ENCODE measurements around the gene KRT17. TPM values are rescaled to one million over a fixed set of nuclear protein-coding genes. Genes with fewer than 3 reads are reported as not detected.

KRT17 gene
- polyA plus RNA-seq, 1 donor from 2014 or later, result not detected

DNA sequence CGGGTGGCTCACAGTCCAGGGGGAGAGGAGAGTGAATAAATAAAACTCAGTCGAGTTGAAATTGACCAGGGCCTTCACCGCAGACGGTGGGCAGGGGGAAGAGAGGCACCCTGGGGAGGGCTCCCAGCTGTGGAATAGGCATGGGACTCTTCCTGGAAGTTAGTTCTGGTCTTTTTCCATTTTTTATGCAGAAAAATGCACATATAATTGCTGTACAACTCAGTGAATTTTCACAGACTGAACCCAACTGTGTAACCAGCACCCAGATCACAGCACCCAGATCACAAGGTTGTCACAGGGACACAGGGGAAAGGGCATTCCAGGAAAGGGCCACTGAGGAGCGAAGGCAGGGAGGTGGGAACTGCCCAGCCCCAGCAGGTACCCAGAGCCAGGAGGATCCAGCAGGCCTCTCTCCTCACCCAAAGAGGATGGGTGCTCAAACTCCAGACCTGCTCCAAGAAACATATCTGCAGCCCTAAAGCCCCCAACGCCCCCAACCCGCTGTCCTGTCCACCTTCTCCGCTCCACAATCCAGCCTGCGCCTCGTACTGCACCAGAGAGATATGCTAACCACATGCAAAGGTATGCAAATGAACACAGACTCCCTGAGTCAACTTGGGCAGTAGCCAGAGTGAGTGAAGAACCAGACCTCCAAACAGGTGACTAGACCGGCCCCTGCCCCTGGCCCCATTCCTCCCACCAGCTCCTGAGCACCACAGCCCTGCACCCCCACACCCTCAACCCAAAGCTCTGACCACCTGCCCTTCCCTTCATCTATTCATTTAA, 35.2 kb upstream of the KRT17 start:
- no peak overlapping the region for H3K4me3 ChIP-seq (ENCODE audit: low read length)
- H3K9me3 ChIP-seq (ENCODE audit: low read length), result no peaks in the 10 kb centered on the region
- no peak overlapping the region for H3K4me2 ChIP-seq (ENCODE audit: low read length)
- H3F3A ChIP-seq (ENCODE audit: insufficient read depth, low read length, poor library complexity, severe bottlenecking), result no peaks in the 10 kb centered on the region
- H3K79me2 ChIP-seq (replicated peaks; ENCODE audit: insufficient read depth, low read length), result no peaks in the 10 kb centered on the region
- H2AFZ ChIP-seq (ENCODE audit: low read depth, low read length), result no peak overlapping the region
- no peaks in the 10 kb centered on the region for H3K27me3 ChIP-seq (ENCODE audit: insufficient read depth, low read depth, low read length)
- H3K36me3 ChIP-seq (ENCODE audit: insufficient read depth, low read length), result no peaks in the 10 kb centered on the region
- H3K9me2 ChIP-seq (ENCODE audit: insufficient read depth, low read length), result no peaks in the 10 kb centered on the region
- H4K20me1 ChIP-seq (ENCODE audit: insufficient read depth), result no peaks in the 10 kb centered on the region
- no peak overlapping the region for H3K9ac ChIP-seq (ENCODE audit: low read length)
- no peak overlapping the region for H3K27ac ChIP-seq (ENCODE audit: low read length)
- TF ChIP-seq REST (IDR thresholded peaks at IDR 0.05; ENCODE audit: borderline replicate concordance) (no peak), SMC3 (conservative IDR thresholded peaks at IDR 0.05; ENCODE audit: poor library complexity) (no peak), EZH2 (IDR thresholded peaks at IDR 0.05; ENCODE audit: borderline replicate concordance, insufficient read depth, low read length, poor library complexity, severe bottlenecking) (no peak), MXI1 (conservative IDR thresholded peaks at IDR 0.05; ENCODE audit: poor library complexity, severe bottlenecking) (no peak), EP300 (conservative IDR thresholded peaks at IDR 0.05; ENCODE audit: poor library complexity, severe bottlenecking) (no peak), RAD21 (conservative IDR thresholded peaks at IDR 0.05) (no peak), TAF1 (IDR thresholded peaks at IDR 0.05; ENCODE audit: low read depth) (no peak), CTCF (IDR thresholded peaks at IDR 0.05; ENCODE audit: poor library complexity, severe bottlenecking) (no peak), POLR2AphosphoS5 (IDR thresholded peaks at IDR 0.05) (no peak)

GRCh38 chr17:41658846-41659245, 34.5 kb upstream of the KRT17 start:
- Histone ChIP-seq H4K20me1 (ENCODE audit: insufficient read depth) (no peaks in the 10 kb centered on the region), H3K9ac (ENCODE audit: low read length) (no peak overlapping the region), H3K4me2 (ENCODE audit: low read length) (no peak overlapping the region), H3K79me2 (replicated peaks; ENCODE audit: insufficient read depth, low read length) (no peaks in the 10 kb centered on the region), H3K36me3 (ENCODE audit: insufficient read depth, low read length) (no peaks in the 10 kb centered on the region), H3K9me2 (ENCODE audit: insufficient read depth, low read length) (no peaks in the 10 kb centered on the region), H2AFZ (ENCODE audit: low read depth, low read length) (no peak overlapping the region), H3K27me3 (ENCODE audit: insufficient read depth, low read depth, low read length) (no peaks in the 10 kb centered on the region), H3K4me3 (ENCODE audit: low read length) (no peak overlapping the region), H3F3A (ENCODE audit: insufficient read depth, low read length, poor library complexity, severe bottlenecking) (no peaks in the 10 kb centered on the region), H3K9me3 (ENCODE audit: low read length) (no peaks in the 10 kb centered on the region), H3K27ac (ENCODE audit: low read length) (no peak overlapping the region)
- TF ChIP-seq EZH2 (IDR thresholded peaks at IDR 0.05; ENCODE audit: borderline replicate concordance, insufficient read depth, low read length, poor library complexity, severe bottlenecking) (no peak), REST (IDR thresholded peaks at IDR 0.05; ENCODE audit: borderline replicate concordance) (no peak), CTCF (IDR thresholded peaks at IDR 0.05; ENCODE audit: poor library complexity, severe bottlenecking) (no peak)

Data from neural cell (in vitro differentiated cells).